SH-SY5Y (cell line): Measurements from ENCODE around the gene CCDC116.

Source experiments
- GATA2 ChIP-seq: IDR thresholded peaks from 2 replicates; pipeline ENCODE4 v1.6.1; 2011; ENCODE audit warnings: mild to moderate bottlenecking, low read depth, low read length
- GATA3 ChIP-seq: IDR thresholded peaks from 2 replicates; pipeline ENCODE4 v1.6.1; 2011; ENCODE audit warnings: low read depth, mild to moderate bottlenecking, low read length, moderate library complexity

GRCh38 chr22:21682385-21683175, 50.0 kb downstream of the CCDC116 start:
- TF ChIP-seq GATA2 (no peak), GATA3 (no peak)
